Ovary (tissue), 9 donors: ENCODE results near the gene CDC42. TPM values are rescaled to one million over a fixed set of nuclear protein-coding genes. Genes with fewer than 3 reads are reported as not detected.

Source experiments
- DNase-seq, 5 donors: peaks; one replicate each; pipeline ENCODE4 v3.0.0-alpha.2; 2019 to 2020
- H3K27ac ChIP-seq, 2 donors: fragments of 200-600 bp; one replicate each; pipeline versions ENCODE4 v1.5.1 to v1.8.0; 2019 to 2022
- H3K27me3 ChIP-seq: fragments of 200-600 bp; one replicate; pipeline ENCODE4 v1.8.0; 2022
- H3K36me3 ChIP-seq: fragments of 200-600 bp; sonication (generic); one replicate; pipeline ENCODE4 v1.5.1; 2019
- H3K4me1 ChIP-seq: one replicate; pipeline ENCODE4 v1.8.1; 2013; ENCODE audit warnings: mild to moderate bottlenecking, moderate library complexity; ENCODE audit not compliant: insufficient read depth
- H3K4me3 ChIP-seq: fragments of 200-600 bp; sonication (generic); one replicate; pipeline ENCODE4 v1.5.1; 2017
- H3K9me3 ChIP-seq, 2 donors: fragments of 200-600 bp in 1 of 2; sonication (generic) in 1 of 2; one replicate each; pipeline versions ENCODE4 v1.5.1 to v1.8.1; 2013 to 2019; ENCODE audit warnings: mild to moderate bottlenecking in 1 of 2, moderate library complexity in 1 of 2
- CTCF ChIP-seq, 3 donors: fragments of 450-650 bp in 2 of 3; fragments of 200-600 bp in 1 of 3; IDR thresholded peaks; one replicate each; pipeline versions ENCODE4 v1.5.1 to v1.8.0; 2016 to 2022; ENCODE audit warnings: antibody characterized with exemption in 3 of 3, mild to moderate bottlenecking in 1 of 3
- EP300 ChIP-seq: sonication (generic); formaldehyde crosslinking; IDR thresholded peaks from one replicate; pipeline ENCODE4 v1.6.1; 2017; ENCODE audit warnings: antibody characterized with exemption
- POLR2A ChIP-seq: fragments of 450-650 bp; IDR thresholded peaks from one replicate; pipeline ENCODE4 v1.6.1; 2017; ENCODE audit warnings: antibody characterized with exemption, mild to moderate bottlenecking, moderate library complexity
- WGBS, 3 donors: extraction: QIAGEN DNeasy Blood & Tissue Kit in 1 of 3; methylation state at CpG; one replicate each; pipeline versions ENCODE4 v1.1.5 to v1.1.7; 2013 to 2017; 5-methylcytosine and 5-hydroxymethylcytosine counted together
- intact Hi-C, 4 donors: fragments of 100-400 bp; cut with DNase I; formaldehyde crosslinking; loops; one replicate each; pipeline versions ENCODE4 v1.11.0 to v1.15.1; 2022 to 2023
- polyA plus RNA-seq, 2 donors: library from polyadenylated mRNA; stranded (reverse); fragments of 200-250 nt in 1 of 2; fragments of 350-450 nt in 1 of 2; fragmentation: Illumina TruSeq in 1 of 2; extraction: RNeasy Lipid Tissue Mini Kit (QIAGEN cat#74804) in 1 of 2; gene quantifications; one replicate each; pipeline ENCODE4 v1.2.3, GENCODE V29; 2013 to 2014
- total RNA-seq, 7 donors: library from RNA; depleted of rRNA in 2 of 7; stranded (reverse); fragments of >200 nt in 2 of 7; fragmentation: NEBNext Ultra II Directional in 3 of 7; extraction: Animal tissue kit (Norgen Biotek cat#: 25700) in 3 of 7; gene quantifications; one replicate each; pipeline versions ENCODE4 v1.1.0 to v1.2.4, GENCODE V29; 2016 to 2023
- donor health status: DM: no; HTN: no; CAD: no; lungs with moderate emphysema.
- donor health status: DM: no; HTN: no; CAD: no.
- donor health status: Bipolar disorder and iron deficiency.
- donor health status: DM: yes; HTN: yes; CAD: no.
- donor health status: DM: no; HTN: no; CAD: no.
- donor health status: DM: yes; HTN: yes; CAD: no.

CDC42 gene
- total and polyA plus RNA-seq, 9 donors, result 111 to 238 (median 200) TPM

GRCh38 chr1:22104094-22104493 lies 51.6 kb downstream of the CDC42 start:
- Histone ChIP-seq H3K27ac (no peak overlapping the region), H3K36me3 (no peaks in the 10 kb centered on the region), H3K9me3 (no peaks in the 10 kb centered on the region), H3K27me3 (no peaks in the 10 kb centered on the region), H3K4me1 (peaks cover 10% of the 10 kb centered on the region), H3K4me3 (no peak overlapping the region)
- TF ChIP-seq POLR2A (no peak), EP300 (no peak), CTCF (IDR thresholded peaks at IDR 0.05) (no peak)
- intact Hi-C loops, result loop anchor here in 3 of 4 donors (2.0 to 10.0 kb wide), 4 partner anchors 171 to 541 kb away; partner anchors contain the start of gene C1QC (in 2 of the 3)
- 82 to 87% (median 82%) methylated on average over 6 of the region's 6 CpGs for WGBS, 3 donors
- no peak for DNase-seq

GRCh38 chr1:22104865-22105437 lies 52.4 kb downstream of the CDC42 start:
- Histone ChIP-seq H3K9me3 (no peaks in the 10 kb centered on the region), H3K4me3 (no peak overlapping the region), H3K4me1 (peaks cover 15% of the 10 kb centered on the region), H3K27me3 (no peaks in the 10 kb centered on the region), H3K27ac (no peak overlapping the region), H3K36me3 (no peaks in the 10 kb centered on the region)
- TF ChIP-seq EP300 (no peak), POLR2A (no peak), CTCF (IDR thresholded peaks at IDR 0.05) (no peak)
- no peak for DNase-seq
- WGBS, 3 donors, result 88 to 92% (median 92%) methylated on average over 6 of the region's 6 CpGs
- intact Hi-C loops, result loop anchor here in 3 of 4 donors (2.0 to 10.0 kb wide), 6 partner anchors 37 to 540 kb away; partner anchors contain the start of genes C1QC (in 2 of the 3) and WNT4 (in 1 of the 3)

- TF ChIP-seq CTCF (IDR thresholded peaks at IDR 0.05) (peak; percentile 55 to 92 (median 84)), POLR2A (no peak)
- intact Hi-C loops, result loop anchor here in 3 of 4 donors (2.0 to 10.0 kb wide), 6 partner anchors 37 to 539 kb away; partner anchors contain the start of genes C1QC (in 2 of the 3) and WNT4 (in 1 of the 3)
- H3K36me3 ChIP-seq, result no peaks in the 10 kb centered on the region
- 37 to 47% (median 39%) methylated on average over 5 of the region's 5 CpGs for WGBS, 3 donors
- no peaks in the 10 kb centered on the region for H3K27me3 ChIP-seq
- H3K9me3 ChIP-seq, result no peaks in the 10 kb centered on the region
- peak in 1 of 5 donors; percentile 56 for DNase-seq
- peaks cover 15% of the 10 kb centered on the region for H3K4me1 ChIP-seq
- H3K4me3 ChIP-seq, result no peak overlapping the region
- no peak overlapping the region for H3K27ac ChIP-seq
Measured at GRCh38 chr1:22105611-22106207, 53.2 kb downstream of the CDC42 start.

GRCh38 chr1:22107126-22107525 lies 54.6 kb downstream of the CDC42 start:
- intact Hi-C loops, result loop anchor here in 3 of 4 donors (5.0 to 10.0 kb wide), 5 partner anchors 35 to 538 kb away; partner anchors contain the start of genes C1QC (in 2 of the 3) and WNT4 (in 1 of the 3)
- Histone ChIP-seq H3K27me3 (no peaks in the 10 kb centered on the region), H3K27ac (no peak overlapping the region), H3K4me1 (peaks cover 22% of the 10 kb centered on the region), H3K36me3 (no peaks in the 10 kb centered on the region), H3K9me3 (no peaks in the 10 kb centered on the region), H3K4me3 (no peak overlapping the region)
- TF ChIP-seq CTCF (IDR thresholded peaks at IDR 0.05), result no peak
- TF ChIP-seq POLR2A, result no peak
- no peak for TF ChIP-seq EP300
- DNase-seq, result no peak
- WGBS, 3 donors, result 81 to 92% (median 90%) methylated on average over 5 of the region's 5 CpGs
